Body of pancreas (tissue), 4 donors: ENCODE data around the gene PFN1.
A peak's percentile ranks its signal among the peaks of the same experiment; 100 is the strongest.

ENCODE experiments used
- CTCF ChIP-seq, 7 experiments: fragments of 450-650 bp in 4 of 7; fragments of 200-600 bp in 3 of 7; sonication (generic) in 3 of 7; IDR thresholded peaks; one replicate each; pipeline ENCODE4 v1.5.1; 2016 to 2019; ENCODE audit warnings: antibody characterized with exemption in 7 of 7
- POLR2A ChIP-seq, 3 donors: fragments of 450-650 bp; IDR thresholded peaks; one replicate each; pipeline ENCODE4 v1.6.1; 2016; ENCODE audit warnings: antibody characterized with exemption in 3 of 3, mild to moderate bottlenecking in 2 of 3

- TF ChIP-seq CTCF (IDR thresholded peaks at IDR 0.05), result peak in 1 of 7 experiments; percentile 10
- peak in 1 of 3 donors; percentile 23 for TF ChIP-seq POLR2A (IDR thresholded peaks at IDR 0.05)
These were observed 18.7 kb upstream of the PFN1 start for GRCh38 chr17:4966844-4967538.
